GM21723 (cell line): ENCODE results near the gene GABARAP.
A peak's percentile ranks its signal among the peaks of the same experiment; 100 is the strongest.

Source experiments
- ATAC-seq: cut with Tn5 transposase; IDR thresholded peaks from one replicate; pipeline ENCODE4 v1.9.1; 2021; ENCODE audit warnings: mild to moderate bottlenecking, moderate library complexity; ENCODE audit not compliant: unreplicated experiment

The GABARAP gene

DNA sequence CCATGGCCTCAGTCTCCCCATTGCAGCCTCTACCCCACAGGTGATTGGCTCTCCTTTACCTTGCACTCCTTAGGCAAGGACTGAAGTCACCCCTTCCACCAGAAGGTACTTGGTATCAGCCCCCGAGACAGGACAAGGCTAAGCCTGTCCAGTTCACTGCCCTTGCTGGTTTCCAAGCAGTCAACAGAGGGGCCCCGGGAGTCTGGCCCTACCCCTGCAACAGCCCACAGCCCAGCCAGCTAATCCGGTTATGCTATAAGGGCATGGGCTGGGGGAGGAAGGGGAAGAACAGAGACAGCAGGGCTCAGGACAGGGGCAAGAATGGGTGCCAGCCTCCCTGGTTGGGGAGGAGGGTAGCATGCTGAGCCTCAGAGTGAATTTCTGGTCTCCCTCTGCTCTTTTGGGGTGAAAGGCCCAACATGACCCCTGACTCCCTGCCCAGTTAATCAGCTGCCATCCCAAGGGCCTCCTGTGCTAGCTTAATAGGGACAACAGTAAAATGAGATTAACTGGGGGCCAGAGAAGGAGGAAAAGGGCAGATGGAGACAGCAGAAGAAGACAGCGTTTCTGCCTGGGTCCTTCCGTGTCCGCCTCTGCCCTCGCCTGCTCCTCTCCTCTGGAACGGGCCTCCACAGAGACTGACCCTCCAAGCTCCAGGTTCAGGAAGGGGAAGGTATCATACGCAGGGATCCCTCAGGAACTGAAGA lies 33.3 kb downstream of the GABARAP start:
- ATAC-seq: no peak

DNA sequence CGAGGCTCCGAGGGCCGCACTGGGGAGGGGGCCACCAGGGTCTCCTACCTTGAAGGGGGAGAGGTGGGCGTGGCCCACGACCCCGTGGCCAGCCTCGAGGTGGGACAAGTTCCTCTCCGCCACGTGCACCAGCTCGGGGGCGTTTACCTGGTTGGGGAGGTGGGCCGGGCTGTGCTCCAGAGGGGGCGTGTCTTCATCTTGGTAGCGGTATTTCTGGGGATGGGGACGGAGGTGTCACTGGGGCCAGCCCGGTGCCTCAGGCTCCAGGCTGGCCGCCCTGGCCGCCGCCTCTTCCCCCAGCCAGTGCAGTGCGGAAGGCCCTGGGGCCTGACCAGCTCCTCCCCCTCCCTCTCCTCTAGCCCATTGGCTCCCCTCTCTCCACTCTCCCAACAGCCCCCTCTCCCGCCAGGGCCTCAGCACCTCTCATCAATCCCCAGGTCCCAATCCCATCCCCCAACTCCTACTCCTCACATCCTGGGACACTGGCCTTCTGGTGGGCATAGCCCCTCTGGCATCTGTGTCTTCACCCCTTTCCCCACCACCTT lies 34.1 kb downstream of the GABARAP start:
- ATAC-seq: no peak

GRCh38 chr17:7207120-7208001 lies 34.9 kb downstream of the GABARAP start:
- no peak for ATAC-seq

DNA sequence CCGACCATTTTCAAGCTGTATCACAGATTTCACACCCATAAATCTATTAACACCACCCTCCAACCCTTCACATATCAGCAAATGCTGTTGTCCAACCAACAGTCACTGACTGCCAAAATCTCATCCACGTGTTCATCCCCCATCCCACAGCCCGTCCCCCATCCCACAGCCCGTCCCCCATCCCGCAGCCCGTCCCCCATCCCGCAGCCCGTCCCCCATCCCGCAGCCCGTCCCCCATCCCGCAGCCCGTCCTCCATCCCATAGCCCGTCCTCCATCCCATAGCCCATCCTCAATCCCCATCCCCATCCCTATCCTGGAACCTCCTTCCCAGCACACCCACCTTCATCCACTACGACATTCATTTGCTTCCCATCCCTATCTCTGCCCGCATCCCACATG lies 36.7 kb downstream of the GABARAP start:
- no peak for ATAC-seq

DNA sequence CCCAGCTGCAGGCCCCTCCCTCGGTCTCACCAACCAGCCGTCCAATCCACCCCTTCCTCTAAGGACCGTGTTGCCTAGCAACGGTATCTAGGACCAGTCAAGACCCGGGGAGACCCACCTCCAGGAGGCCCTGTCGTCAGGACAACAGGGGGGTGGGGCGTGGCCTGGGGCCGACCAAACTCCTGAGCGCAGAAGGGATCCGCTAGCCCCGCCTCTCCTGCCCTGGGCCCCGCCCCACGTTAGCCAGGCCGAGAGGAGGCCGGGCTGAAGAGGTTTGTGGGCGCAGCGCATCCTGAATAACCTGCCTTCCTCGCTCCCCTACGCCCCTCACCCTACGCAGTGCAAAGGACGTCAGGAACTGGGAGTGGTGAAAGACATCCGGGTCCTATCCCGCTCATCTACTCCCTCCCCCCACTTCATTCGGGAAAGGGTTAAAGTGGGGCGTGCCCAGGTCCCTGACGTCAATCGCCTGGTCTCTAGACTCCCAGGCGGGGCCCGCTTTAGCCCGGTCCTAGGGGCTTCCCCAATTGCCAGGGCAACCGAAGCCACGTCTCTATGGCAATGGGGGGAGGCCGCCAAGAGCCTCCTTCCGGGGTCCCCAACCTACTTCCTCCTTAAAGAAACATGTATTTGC lies 37.3 kb downstream of the GABARAP start:
- peak; percentile 80 for ATAC-seq

- ATAC-seq: no peak
Observed at GRCh38 chr17:7204336-7204735, 37.9 kb downstream of the GABARAP start.

DNA sequence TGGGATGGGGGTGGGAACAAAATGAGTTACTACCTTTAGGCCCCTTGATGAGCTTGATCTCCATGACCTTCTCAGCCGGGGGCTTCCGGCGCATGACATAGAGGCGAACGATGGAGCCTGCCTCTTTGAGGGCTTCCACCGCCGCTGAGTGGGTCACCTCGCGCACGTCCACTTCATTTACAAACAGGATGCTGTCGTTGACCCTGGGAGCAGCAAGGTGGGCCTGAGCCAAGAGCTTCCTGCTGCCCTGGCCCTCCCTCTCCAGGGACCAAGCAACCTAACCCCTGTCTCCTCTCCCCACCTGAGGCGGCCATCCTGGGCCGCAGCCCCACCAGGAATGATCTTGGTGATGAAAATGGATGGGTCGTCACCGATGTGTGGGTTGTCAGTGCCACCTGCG lies 38.9 kb downstream of the GABARAP start:
- ATAC-seq: no peak

DNA sequence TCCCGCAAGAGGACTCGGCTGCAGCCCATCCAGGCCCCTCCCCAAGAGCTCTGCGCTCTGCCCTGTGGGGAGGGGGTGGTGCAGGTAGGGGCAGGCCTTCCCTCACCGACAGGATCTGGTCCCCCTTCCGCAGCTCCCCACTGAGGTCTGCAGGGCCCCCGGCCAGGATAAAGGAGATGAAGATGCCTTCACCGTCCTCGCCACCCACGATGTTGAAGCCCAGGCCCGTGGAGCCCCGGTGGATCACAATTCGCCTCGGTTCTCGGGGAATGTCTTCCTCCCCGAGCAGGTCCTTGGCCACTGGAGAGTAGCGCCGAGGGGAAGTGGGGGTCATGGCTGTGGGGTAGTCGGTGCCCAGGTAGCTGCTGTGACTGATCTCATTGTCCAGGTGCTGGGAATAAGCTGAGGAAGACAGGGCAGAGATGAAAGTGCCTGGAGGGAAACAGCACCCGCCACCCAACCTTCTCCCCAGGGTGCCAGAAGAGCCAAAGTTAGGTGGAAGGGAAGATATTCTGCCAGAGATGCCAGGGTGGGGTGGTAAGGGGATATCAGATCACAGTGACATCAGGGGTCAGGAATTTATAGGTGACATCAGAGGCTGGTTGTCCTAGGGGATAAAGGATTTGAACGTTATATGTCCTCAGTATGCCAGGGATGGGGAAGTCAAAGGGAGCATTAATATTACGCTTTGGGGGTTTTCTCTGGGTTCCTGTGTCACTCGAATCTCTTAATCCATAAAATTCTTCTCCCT lies 45.4 kb downstream of the GABARAP start:
- ATAC-seq: no peak

GRCh38 chr17:7195971-7196370 lies 46.3 kb downstream of the GABARAP start:
- no peak for ATAC-seq

DNA sequence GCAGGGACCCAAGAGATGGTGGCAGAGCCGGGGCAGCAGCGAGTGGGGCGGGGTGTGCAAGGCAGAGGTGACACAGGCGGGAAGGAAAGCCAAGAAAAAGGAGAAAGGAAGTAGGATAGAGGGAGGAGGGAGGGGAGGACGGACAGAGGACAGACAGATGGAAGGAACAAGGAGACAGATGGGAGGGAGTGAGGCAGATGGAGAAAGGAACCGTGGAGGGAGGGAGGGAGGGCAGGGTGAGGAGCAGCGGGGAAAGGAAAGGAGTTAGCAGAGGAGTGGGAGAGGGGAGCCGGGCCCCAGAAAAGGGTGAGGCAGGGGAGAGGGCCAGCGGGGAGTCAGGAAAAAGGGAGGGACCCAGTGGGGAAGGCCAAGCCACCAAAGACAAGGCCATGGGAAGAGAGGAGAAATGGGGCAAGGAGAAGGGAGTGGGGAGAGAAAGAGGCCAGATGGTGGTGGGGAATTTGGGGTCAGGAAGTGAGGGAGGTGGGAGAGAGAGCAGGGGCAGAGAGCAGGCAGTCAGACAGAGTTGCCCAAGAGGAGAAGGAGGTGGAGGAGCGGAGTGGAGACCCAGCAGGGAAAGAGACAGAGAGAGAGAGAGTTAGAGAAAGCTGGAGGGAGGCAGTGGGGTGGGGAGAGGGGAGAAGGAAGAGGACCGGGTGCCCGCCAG lies 49.8 kb downstream of the GABARAP start:
- no peak for ATAC-seq

DNA sequence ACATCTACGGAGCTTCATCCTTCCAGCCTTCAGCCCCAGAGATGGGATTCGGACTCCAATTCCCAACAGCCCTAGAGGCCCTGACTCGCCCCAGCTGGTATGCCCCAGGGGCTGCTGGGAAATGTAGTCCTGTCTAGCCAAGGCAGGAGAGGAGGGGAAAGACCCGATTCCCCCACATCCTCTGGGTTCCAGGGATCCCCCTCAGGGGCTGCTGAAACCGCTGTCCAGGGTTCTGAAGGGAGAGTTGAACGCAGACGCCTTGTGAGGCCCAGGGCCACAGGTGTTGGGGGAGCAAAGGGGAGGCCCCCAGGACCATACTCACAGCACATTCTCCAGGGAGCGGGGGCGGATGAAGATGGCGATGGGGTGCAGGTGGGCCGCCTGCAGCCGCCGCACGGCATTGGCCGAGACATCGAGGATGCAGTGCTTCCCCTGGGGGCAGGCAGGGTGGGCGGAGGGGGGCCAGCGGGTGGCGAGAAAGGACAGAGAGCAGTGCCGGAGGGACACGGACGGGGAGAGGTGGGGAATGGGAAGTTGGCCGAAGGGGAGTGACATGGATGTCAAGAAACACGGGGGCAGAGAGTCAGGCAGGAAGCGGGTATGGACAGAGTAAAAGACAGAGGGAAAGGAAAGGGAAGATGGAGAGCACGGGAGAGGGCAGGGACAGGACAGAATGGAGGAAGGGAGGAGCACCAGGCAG lies 50.5 kb downstream of the GABARAP start:
- ATAC-seq: no peak

GRCh38 chr17:7191069-7191468 lies 51.2 kb downstream of the GABARAP start:
- no peak for ATAC-seq

GRCh38 chr17:7190276-7190917 lies 51.9 kb downstream of the GABARAP start:
- no peak for ATAC-seq
